ENCODE measurements around the gene ATP23. TPM values are rescaled to one million over a fixed set of nuclear protein-coding genes. Genes with fewer than 3 reads are reported as not detected.

Gene ATP23
- total RNA-seq, 2 experiments from 2014 or later: 15.9 to 19.1 TPM

GRCh38 chr12:57929092-57929830 lies 12.1 kb upstream of the ATP23 start:
- DNase-seq: no peak
- Mint-ChIP-seq H3K4me1 (peaks cover 8% of the 10 kb centered on the region), H3K27me3 (no peaks in the 10 kb centered on the region), H3K9me3 (no peaks in the 10 kb centered on the region), H3K36me3 (ENCODE audit: low read depth) (peaks cover 14% of the 10 kb centered on the region), H3K27ac (no peak overlapping the region), H3K4me3 (no peak overlapping the region)
- CTCF ChIA-PET: interaction anchor here (1.0 kb wide), 1 partner anchor 24 kb away, joined by 3 read pairs; no protein-coding TSS in a partner anchor
- POLR2A ChIA-PET: no interaction called here

GRCh38 chr12:57934819-57935218 lies 6.5 kb upstream of the ATP23 start:
- peak overlapping the region; percentile 95 for H3K27ac Mint-ChIP-seq
- CTCF ChIA-PET: no interaction called here
- H3K36me3 Mint-ChIP-seq (ENCODE audit: low read depth): peaks cover 16% of the 10 kb centered on the region
- no peaks in the 10 kb centered on the region for H3K9me3 Mint-ChIP-seq
- no peak for DNase-seq
- peaks cover 37% of the 10 kb centered on the region for H3K4me1 Mint-ChIP-seq
- H3K4me3 Mint-ChIP-seq: peak overlapping the region; percentile 94
- peaks cover 1% of the 10 kb centered on the region for H3K27me3 Mint-ChIP-seq
- POLR2A ChIA-PET: no interaction called here

GRCh38 chr12:57935331-57935730 lies 6.0 kb upstream of the ATP23 start:
- no peak for DNase-seq
- peaks cover 39% of the 10 kb centered on the region for H3K4me1 Mint-ChIP-seq
- POLR2A ChIA-PET: no interaction called here
- H3K27ac Mint-ChIP-seq: peak overlapping the region; percentile 95
- CTCF ChIA-PET: no interaction called here
- H3K9me3 Mint-ChIP-seq: no peaks in the 10 kb centered on the region
- peak overlapping the region; percentile 94 for H3K4me3 Mint-ChIP-seq
- peaks cover 16% of the 10 kb centered on the region for H3K36me3 Mint-ChIP-seq (ENCODE audit: low read depth)
- peaks cover 1% of the 10 kb centered on the region for H3K27me3 Mint-ChIP-seq

GRCh38 chr12:57935839-57936512 lies 5.4 kb upstream of the ATP23 start:
- Mint-ChIP-seq H3K27me3 (peaks cover 1% of the 10 kb centered on the region), H3K4me3 (peak overlapping the region; percentile 94), H3K27ac (peak overlapping the region; percentile 95), H3K36me3 (ENCODE audit: low read depth) (peaks cover 16% of the 10 kb centered on the region), H3K9me3 (no peaks in the 10 kb centered on the region), H3K4me1 (peaks cover 45% of the 10 kb centered on the region)
- ChIA-PET CTCF (no interaction called here), POLR2A (no interaction called here)
- peak; percentile 97 for DNase-seq

GRCh38 chr12:57936513-57936883 lies 4.9 kb upstream of the ATP23 start:
- Mint-ChIP-seq H3K27ac (peak overlapping the region; percentile 90), H3K27me3 (peaks cover 1% of the 10 kb centered on the region), H3K4me1 (peaks cover 47% of the 10 kb centered on the region), H3K4me3 (peak overlapping the region; percentile 65), H3K9me3 (no peaks in the 10 kb centered on the region), H3K36me3 (ENCODE audit: low read depth) (peaks cover 14% of the 10 kb centered on the region)
- ChIA-PET CTCF (no interaction called here), POLR2A (no interaction called here)
- DNase-seq: no peak

GRCh38 chr12:57939291-57939690 lies 2.1 kb upstream of the ATP23 start:
- Mint-ChIP-seq H3K36me3 (ENCODE audit: low read depth) (peaks cover 4% of the 10 kb centered on the region), H3K4me3 (no peak overlapping the region), H3K4me1 (peaks cover 62% of the 10 kb centered on the region), H3K9me3 (no peaks in the 10 kb centered on the region), H3K27me3 (peaks cover 1% of the 10 kb centered on the region), H3K27ac (no peak overlapping the region)
- CTCF ChIA-PET: interaction anchor here (0.7 kb wide), 1 partner anchor 94 kb away, joined by 3 read pairs; no protein-coding TSS in a partner anchor
- POLR2A ChIA-PET: no interaction called here
- DNase-seq: no peak

GRCh38 chr12:57940052-57940914 lies 1.1 kb upstream of the ATP23 start:
- Mint-ChIP-seq H3K4me3 (peak overlapping the region; percentile 84), H3K4me1 (peaks cover 57% of the 10 kb centered on the region), H3K36me3 (ENCODE audit: low read depth) (peaks cover 2% of the 10 kb centered on the region), H3K27me3 (peaks cover 1% of the 10 kb centered on the region), H3K27ac (peak overlapping the region; percentile 99), H3K9me3 (no peaks in the 10 kb centered on the region)
- DNase-seq: no peak
- POLR2A ChIA-PET: no interaction called here
- CTCF ChIA-PET: interaction anchor here (1.0 to 1.6 kb wide), 2 partner anchors 11 to 16 kb away, joined by 3 to 4 read pairs; no protein-coding TSS in a partner anchor

GRCh38 chr12:57940915-57941164 lies 527 bp upstream of the ATP23 start:
- Mint-ChIP-seq H3K4me1 (peaks cover 52% of the 10 kb centered on the region), H3K4me3 (peak overlapping the region; percentile 84), H3K36me3 (ENCODE audit: low read depth) (peaks cover 2% of the 10 kb centered on the region), H3K9me3 (no peaks in the 10 kb centered on the region), H3K27ac (peak overlapping the region; percentile 99), H3K27me3 (peaks cover 1% of the 10 kb centered on the region)
- no peak for DNase-seq
- ChIA-PET POLR2A (no interaction called here), CTCF (interaction anchor here (1.0 to 1.6 kb wide), 2 partner anchors 10 to 16 kb away, joined by 3 to 4 read pairs; no protein-coding TSS in a partner anchor)

GRCh38 chr12:57943438-57944080 lies 2.2 kb downstream of the ATP23 start:
- no peak for DNase-seq
- peaks cover 45% of the 10 kb centered on the region for H3K4me1 Mint-ChIP-seq
- CTCF ChIA-PET: interaction anchor here (0.6 kb wide), 1 partner anchor 784 kb away, joined by 3 read pairs; no protein-coding TSS in a partner anchor
- H3K4me3 Mint-ChIP-seq: no peak overlapping the region
- H3K27ac Mint-ChIP-seq: no peak overlapping the region
- H3K9me3 Mint-ChIP-seq: no peaks in the 10 kb centered on the region
- no peaks in the 10 kb centered on the region for H3K27me3 Mint-ChIP-seq
- H3K36me3 Mint-ChIP-seq (ENCODE audit: low read depth): peaks cover 10% of the 10 kb centered on the region
- POLR2A ChIA-PET: no interaction called here

- no peak for DNase-seq
- Mint-ChIP-seq H3K36me3 (ENCODE audit: low read depth) (peaks cover 10% of the 10 kb centered on the region), H3K4me1 (peaks cover 42% of the 10 kb centered on the region), H3K4me3 (no peak overlapping the region), H3K9me3 (no peaks in the 10 kb centered on the region), H3K27me3 (no peaks in the 10 kb centered on the region), H3K27ac (no peak overlapping the region)
- CTCF ChIA-PET: no interaction called here
- POLR2A ChIA-PET: no interaction called here
Observed at GRCh38 chr12:57944313-57945023, 3.1 kb downstream of the ATP23 start.

- CTCF ChIA-PET: interaction anchor here (1.3 kb wide), 1 partner anchor 170 kb away, joined by 3 read pairs; the partner anchor contains the start of gene TSFM
- Mint-ChIP-seq H3K27me3 (no peaks in the 10 kb centered on the region), H3K36me3 (ENCODE audit: low read depth) (peaks cover 43% of the 10 kb centered on the region), H3K27ac (no peak overlapping the region), H3K4me1 (no peaks in the 10 kb centered on the region), H3K9me3 (no peaks in the 10 kb centered on the region), H3K4me3 (no peak overlapping the region)
- POLR2A ChIA-PET: no interaction called here
- no peak for DNase-seq
Observed at GRCh38 chr12:57952766-57953165, 11.4 kb downstream of the ATP23 start.

- ChIA-PET CTCF (no interaction called here), POLR2A (no interaction called here)
- DNase-seq: no peak
- Mint-ChIP-seq H3K4me3 (no peak overlapping the region), H3K27me3 (no peaks in the 10 kb centered on the region), H3K36me3 (ENCODE audit: low read depth) (peaks cover 58% of the 10 kb centered on the region), H3K27ac (no peak overlapping the region), H3K9me3 (peaks cover 16% of the 10 kb centered on the region), H3K4me1 (no peaks in the 10 kb centered on the region)
Observed at GRCh38 chr12:57954768-57955167, 13.4 kb downstream of the ATP23 start.
